Activated T-cell treated with anti-CD3 and anti-CD28 coated beads for 48 hours (primary cell): Measurements from ENCODE around the gene ZNF433.
"Not testable (repeated sequence)": the region's sequence is repeated elsewhere in the genome, so short reads cannot be mapped to it uniquely, and the experiment has no call there.

Experiments
- DNase-seq: peaks from one replicate; pipeline ENCODE4 v3.0.0-alpha.2; 2020; ENCODE audit warnings: low read depth

ZNF433 gene

DNA sequence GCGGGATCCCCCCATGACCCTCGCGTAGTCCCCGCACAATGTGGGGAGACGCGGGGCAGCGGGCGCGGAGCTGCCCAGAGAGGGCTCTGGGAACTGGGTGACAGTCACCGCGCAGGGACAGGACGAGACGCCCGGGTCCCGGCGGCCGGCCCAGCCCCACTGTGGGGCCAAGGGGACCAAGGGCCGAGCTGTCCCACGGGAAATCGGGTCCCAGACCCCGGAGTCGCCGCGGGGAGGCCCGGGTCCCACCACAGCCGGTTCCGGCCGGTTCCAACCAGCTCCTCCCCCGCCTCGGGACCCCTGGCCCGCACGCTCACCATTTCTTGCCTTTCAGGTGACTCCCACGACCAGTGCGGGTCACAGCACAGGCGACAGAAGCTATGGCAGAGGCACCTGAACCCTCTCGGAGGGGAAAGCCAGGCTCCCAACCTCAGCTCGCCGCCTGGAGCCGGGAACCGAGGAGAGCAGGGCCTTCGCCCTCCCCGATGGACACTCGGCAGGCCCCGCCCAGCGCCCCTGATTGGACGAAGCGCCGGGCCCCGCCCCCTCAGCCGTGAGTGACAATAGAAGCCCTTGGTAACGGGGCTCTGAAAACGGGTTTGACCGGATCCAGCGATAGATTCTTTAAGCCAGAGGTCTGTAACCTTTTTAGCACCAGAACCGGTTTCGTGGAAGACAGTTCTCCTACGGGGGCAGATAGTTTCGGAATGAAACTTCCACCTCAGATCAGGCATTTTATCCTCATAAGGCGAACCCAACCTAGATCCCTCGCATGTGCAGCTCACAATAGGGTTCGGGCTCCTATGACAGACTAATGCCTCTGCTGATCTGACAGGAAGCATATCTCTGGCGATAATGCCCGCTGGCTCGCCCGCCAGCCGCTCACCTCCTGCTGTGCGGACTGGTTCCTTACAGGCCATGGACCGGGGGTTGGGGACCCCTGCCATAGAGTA, at the start of gene ZNF433:
TSS of gene ZNF433 (minus strand) at position 460 of the 953 bp plus-strand sequence. CDS start at position 320, 140 bp downstream.
- peak; percentile 75 for DNase-seq

DNA sequence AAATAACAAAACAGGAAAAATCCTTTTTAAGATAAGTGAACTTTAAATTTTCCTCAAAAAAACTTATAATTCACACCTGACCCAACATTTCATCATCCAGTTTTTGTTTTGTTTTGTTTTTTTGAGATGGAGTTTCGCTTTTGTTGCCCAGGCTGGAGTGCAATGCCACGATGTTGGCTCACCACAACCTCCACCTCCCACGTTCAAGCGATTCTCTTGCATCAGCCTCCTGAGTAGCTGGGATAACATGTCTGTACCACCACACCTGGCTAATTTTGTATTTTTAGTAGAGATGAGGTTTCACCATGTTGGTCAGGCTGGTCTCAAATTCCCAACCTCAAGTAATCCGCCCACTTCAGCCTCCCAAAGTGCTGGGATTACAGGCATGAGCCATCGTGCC, 47.9 kb upstream of the ZNF433 start:
- DNase-seq = not testable (repeated sequence)

DNA sequence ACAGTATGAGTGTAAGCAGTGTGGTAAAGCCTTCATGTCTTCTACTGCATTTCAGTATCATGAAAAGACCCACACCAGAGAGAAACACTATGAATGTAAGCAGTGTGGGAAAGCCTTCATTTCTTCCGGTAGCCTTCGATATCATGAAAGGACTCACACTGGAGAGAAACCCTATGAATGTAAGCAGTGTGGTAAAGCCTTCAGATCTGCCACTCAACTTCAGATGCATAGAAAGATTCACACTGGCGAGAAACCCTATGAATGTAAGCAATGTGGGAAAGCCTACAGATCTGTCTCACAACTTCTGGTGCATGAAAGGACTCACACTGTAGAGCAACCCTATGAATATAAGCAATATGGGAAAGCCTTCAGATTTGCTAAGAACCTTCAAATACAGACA, 41.9 kb upstream of the ZNF433 start:
- DNase-seq = no peak

DNA sequence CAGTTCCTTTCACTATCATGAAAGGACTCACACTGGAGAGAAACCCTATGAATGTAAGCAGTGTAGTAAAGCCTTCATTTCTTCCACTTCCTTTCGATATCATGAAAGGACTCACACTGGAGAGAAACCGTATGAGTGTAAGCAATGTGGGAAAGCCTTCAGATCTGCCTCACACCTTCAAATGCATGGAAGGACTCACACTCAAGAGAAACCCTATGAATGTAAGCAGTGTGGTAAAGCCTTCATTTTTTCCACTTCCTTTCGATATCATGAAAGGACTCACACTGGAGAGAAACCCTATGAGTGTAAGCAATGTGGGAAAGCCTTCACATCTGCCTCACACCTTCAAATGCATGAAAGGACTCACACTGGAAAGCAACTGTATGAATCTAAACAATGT, 40.9 kb upstream of the ZNF433 start:
- DNase-seq = not testable (repeated sequence)

DNA sequence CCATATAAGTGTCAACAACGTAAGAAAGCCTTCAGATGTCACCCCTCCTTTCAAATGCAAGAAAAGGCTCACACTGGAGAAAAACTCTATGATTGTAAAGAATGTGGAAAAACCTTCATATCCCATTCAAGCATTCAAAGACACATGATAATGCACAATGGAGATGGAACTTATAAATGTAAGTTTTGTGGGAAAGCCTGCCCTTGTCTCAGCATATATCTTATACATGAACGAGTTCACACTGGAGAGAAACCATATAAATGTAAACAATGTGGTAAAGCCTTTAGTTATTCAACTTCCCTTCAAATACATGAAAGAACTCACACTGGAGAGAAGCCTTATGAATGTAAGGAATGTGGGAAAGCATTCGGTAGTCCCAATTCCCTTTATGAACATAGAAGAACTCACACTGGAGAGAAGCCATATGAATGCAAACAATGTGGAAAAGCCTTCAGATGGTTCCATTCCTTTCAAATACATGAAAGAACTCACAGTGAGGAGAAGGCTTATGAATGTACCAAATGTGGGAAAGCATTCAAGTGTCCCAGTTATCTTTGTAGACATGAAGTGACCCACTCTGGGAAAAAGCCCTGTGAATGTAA, 40.2 kb upstream of the ZNF433 start:
- no peak for DNase-seq

DNA sequence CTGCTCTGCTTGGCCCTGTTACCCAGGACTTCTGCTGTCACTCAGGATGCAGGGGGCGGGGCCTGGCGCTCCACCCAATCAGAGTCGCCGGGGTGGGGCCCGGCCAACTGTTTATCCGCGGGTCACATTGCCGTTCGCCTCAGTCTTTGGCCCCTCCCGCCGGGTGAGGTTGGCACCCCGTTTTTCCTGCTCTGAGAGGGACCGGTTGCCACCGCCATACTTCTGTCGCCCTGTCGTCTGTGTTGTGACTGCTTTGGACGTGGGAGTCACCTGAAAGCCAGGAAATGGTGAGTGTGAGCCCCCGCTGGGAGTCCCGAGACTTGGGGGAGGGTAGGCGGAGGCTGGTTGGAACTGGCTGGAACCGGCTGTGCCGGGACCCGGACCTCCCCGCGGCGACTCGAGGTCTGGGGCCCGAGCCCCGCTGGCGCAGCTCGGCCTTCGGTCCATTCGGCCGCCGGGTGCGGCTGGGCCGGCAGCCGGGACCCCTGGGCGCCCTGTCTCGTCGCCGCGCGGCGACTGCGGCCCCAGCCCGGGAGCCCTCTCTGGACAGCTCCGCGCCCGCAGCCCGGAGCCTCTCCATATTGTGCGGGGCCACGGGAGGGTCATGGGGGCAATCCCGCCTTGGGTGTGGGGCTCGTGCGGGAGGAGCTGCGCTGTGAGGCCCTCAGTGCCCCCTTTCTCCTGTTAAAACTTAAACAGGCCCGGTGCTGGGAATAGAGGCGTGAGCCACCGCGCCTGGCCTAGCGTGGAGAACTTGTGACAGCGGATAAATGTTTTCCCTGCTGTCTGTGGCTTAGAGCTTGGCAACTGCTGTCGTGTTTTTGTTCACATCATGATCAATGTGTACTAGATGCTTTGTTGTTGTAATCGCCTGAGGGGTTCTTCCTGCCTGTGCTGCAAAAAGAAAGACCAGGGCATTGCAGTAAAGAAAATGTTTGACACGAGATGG, 29.4 kb upstream of the ZNF433 start, which contains the start of gene ZNF844:
TSS of gene ZNF844 (plus strand) at position 142 of the 949 bp plus-strand sequence. CDS start at position 285, 143 bp downstream.
- DNase-seq = peak; percentile 77

DNA sequence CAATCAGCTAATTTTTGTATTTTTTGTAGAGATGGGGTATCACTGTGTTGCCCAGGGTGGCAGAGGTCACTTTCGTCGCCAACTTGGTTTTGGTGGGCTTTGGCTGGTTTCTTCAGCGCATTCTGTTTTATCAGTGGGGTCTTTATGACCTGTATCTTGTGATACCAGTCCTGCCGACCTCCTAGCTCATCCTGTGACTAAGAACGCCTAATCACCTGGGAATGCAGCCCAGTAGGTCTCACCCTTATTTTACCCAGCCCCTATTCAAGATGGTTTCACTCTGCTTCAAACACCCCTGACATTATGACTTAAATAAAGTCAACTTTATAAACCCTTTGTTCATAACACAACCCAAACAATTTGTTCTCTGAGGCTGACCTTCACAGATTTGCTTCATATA, 20.3 kb upstream of the ZNF433 start:
- no peak for DNase-seq

DNA sequence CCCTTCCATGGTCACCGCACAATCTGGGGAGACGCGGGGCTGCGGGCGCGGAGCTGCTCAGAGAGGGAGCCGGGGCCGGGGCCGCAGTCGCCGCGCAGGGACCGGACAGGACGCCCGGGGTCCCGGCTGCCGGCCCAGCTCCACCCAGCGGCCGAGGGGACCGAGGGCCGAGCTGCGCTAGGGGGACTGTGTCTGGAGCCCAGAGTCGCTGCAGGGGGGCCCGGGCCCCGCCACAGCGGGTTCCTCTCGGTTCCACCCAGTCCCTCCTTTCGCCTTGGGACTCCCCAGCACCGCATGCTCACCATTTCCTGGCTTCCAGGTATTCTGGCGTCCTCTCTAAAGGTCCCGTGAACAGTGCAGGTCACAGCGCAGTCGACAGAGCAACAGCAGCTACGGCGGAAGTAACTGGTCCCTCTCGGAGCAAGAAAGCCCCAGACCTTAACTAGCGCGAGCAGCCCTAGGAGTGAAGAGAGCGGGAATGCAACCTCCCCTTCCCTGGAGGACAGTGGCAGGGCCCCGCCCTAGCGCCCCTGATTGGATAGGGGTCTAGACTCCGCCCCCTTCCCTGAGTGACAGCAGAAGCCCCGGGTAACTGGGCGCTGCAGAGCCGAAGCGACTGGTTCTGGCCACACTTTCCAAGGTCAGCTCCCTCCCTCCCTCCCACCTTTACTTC, 17.2 kb upstream of the ZNF433 start, which contains the start of gene ZNF878:
TSS of gene ZNF878 (minus strand) at position 465 of the 673 bp plus-strand sequence. CDS start at position 305, 160 bp downstream.
- peak; percentile 67 for DNase-seq

DNA sequence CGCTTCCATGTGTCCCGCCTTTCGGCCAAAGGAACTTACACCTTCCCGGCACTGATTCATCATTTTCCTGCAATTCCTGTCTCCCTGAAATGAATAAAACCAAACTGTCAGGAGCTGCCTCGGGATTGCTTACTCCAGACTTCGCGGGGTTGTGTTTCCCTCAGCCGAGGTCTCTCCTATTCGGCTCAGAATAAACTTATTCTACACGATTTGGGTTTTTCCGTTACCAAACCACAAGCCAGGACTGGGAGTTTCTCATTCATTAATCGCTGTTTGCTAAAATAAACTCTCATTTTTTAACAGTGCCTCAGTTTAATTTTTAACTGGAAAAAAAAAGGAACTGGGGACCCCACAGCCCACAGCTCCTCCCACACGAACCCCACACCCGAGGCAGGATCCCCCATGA, 16.6 kb upstream of the ZNF433 start:
- DNase-seq = no peak

DNA sequence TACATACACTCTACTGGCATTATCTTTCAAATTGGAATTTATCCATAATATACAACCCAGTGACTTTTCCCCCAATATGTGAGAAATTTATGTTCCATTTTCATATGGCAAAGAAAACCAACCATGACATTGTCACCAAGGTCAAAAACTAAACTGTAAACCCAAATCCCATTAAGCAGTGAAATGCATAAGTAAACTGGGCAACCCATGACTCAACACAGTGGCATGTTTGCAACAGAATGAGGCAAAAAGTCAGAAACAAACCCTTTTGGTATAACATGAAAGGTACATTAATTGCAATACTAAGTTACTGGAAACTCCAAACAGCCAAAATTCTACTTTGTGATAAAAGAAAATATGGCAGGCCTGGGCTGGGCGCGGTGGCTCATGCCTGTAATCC, 12.4 kb upstream of the ZNF433 start:
- no peak for DNase-seq

DNA sequence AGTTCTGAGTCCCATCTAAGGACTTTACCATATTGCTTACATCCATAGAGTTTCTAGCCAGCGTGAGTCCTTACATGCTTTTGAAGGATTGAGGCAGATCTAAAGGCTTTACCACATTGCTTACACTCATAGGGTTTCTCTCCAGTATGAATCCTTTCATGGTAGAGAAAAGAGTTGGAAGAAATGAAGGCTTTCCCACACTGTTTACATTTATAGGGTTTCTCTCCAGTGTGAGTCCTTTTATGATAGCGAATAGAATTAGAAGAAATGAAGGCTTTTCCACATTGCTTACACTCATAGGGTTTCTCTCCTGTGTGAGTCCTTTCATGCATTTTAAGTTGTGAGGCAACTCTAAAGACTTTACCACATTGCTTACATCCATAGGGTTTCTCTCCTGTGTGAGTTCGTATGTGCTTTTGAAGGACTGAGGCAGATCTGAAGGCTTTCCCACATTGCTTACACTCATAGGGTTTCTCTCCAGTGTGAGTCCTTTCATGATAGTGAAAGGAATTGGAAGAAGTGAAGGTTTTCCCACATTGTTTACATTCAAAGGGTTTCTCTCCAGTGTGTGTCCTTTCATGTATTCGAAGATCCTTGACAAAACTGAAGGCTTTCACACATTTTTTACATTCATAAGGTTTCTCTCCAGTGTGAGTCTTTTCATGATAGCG, 8.4 kb upstream of the ZNF433 start:
- no peak for DNase-seq

DNA sequence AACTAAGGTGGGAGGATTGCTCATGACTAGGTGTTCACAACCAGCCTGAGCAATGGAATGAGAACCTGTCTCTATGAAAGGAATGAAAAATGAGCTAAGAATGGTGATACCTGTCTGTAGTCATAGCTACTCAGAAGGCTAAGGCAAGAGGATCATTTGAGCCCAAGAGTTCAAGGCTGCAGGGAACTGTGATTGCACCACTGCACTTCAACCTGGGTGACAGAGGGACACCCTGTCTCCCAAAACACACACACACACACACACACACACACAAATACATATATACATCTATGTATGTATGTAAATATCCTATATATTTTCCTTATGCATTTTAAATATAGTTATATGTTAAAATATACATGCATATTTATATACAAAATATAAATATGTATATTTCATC, 7.4 kb upstream of the ZNF433 start:
- DNase-seq = no peak

DNA sequence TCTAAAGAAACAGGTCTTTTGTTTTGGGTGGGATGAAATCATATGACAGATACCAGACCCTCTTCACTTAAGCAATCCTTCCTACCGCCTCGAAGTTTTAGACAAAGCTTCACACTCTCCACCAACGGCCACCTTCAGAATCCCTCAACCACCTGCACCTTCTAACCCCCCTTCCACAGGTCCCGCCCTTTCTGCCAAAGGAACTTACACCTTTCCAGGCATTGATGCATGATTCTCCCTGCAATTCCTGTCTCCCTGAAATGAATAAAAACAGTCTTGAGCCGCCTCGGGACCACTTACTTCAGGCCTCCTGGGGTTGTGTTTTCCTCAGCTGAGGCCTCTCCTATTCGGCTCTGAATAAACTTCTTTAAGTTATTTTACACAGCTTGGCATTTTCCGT, 859 bp downstream of the ZNF433 start:
- no peak for DNase-seq

DNA sequence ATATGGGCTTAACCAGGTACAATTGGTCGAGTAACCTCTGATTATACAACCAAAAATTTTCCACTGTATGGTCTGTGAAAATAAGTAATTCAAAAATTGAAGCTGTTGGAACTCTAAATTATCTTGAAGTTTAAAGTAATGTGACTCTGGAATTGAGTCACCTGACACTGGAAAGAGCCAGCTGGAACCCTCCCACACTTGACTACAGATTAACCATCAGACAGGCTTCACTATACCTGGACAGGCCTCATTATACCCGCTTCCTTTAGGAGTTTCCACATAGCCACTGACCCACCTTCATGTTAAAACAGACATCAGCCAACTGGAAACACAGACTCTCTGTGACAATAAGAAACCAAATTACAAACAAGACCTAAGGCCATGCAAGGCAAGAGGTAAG, 1.3 kb downstream of the ZNF433 start:
- no peak for DNase-seq

DNA sequence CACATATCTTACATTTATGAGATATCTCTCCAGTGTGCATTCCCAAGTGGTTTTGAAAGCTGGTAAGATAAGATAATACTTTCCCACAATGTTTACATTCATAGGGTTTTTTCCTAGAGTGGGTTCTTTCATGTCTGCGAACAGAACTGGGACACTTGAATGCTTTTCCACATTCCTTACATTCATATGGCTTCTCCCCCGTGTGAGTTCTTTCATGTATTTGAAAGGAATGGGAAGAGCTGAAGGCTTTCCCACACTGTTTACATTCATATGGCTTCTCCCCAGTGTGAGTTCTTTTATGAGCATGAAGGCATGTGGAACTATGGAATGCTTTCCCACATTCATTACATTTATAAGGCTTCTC, 19.7 kb downstream of the ZNF433 start:
- DNase-seq = no peak

DNA sequence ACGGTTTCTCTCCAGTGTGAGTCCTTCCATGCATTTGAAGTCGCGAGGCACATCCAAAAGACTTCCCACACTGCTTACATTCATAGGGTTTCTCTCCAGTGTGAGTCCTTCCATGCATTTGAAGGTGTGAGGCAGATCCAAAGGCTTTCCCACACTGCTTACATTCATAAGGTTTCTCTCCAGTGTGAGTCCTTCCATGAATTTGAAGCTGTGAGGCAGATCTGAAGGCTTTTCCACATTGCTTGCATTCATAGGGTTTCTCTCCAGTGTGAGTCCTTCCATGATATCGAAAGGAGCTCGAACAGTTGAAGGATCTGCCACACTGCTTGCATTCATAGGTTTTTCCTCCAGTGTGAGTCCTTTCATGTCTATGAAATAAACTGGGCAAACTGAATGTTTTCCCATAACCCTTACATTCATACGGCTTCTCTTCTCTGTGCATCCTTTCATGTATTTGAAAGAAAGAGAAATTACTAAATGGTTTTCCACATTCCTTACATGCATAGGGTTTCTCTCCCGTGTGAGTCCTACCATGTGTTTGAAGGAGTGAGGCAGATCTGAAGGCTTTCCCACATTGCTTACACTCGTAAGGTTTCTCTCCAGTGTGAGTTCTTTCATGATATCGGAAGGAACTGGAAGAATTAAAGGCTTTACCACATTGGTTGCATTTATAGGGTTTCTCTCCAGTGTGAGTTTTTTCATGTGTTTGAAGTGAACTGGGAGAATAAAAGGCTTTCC, 20.3 kb downstream of the ZNF433 start:
- DNase-seq = no peak

DNA sequence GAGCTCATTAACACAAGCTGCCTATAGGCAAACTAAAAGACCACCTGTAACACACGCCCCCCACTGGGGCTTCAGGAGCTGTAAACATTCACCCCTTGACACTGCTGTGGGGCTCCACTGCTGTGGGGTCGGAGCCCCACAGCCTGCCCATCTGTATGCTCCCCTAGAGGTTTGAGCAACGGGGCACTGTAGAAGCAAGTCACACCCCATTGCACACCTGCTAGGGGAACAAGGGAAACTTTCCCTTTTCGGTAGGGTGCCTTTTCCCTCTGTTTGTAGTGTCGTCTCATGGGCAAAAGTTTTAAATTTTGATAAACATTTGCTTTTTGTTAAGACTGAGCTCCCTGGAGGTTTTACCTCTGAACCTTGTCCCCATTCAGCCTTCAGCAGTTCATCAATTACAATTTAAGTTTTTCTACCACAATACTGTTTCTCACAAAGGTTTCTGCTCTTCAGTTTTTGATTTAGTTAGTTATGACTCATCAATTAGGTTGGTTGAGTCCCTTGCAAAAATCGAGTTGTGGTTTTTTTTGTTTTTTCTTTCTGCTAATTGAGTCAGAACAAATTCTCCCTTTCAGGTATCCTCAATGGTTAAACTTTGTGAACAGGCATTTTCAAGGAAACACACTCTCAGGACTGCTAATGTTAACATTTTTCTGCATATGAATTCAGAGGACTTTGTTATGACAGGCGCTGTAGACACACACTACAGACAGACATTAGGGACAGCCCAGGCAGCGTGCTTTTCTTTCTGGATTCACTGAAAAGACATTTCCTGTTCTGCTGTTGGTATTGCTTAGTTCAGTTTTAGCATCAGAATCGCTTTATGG, 35.1 kb downstream of the ZNF433 start:
- DNase-seq = no peak

DNA sequence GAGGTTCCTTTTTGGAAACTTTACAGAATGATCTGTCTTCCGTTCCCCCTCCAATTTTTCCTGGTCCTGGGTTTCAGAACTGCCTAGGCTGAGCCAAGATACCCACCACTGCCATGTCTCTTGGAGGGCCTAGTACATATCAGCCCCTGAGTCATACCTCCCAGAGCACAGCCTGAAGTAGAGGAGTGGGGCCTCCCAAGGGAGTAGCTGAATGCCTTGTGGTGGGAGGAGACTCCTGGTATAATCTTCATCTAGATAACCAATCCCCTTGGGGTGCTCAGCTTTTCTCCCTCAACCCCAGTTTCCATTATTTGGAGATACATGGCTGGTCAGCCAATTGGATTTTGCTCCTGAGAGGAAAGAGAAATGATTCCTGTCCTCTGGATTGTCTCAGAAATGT, 40.3 kb downstream of the ZNF433 start:
- DNase-seq = no peak

DNA sequence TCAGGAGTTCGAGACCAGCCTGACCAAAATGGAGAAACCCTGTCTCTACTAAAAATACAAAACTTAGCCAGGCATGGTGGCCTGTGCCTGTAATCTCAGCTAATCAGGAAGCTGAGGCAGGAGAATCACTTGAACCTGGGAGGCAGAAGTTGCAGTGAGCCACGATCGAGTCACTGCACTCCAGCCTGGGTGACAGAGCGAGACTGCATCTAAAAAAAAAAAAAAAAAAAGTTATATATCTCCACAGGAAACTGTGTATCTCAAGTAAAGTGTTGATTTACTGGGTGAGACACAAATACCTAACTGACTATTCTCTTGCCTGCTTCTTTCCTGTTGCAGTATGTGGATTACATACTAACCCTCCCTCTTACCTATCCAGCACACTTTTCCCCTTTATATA, 43.6 kb downstream of the ZNF433 start:
- not testable (repeated sequence) for DNase-seq
